OCI-LY7 (cell line): Measurements from ENCODE around the gene IL1RL2.

Experiments
- EZH2phosphoT487 ChIP-seq: fragments of 200-600 bp; sonication (generic); IDR thresholded peaks from 2 replicates; pipeline ENCODE4 v1.6.1; 2018; ENCODE audit warnings: low read depth, borderline replicate concordance, mild to moderate bottlenecking, mixed run types, antibody characterized with exemption, low read length, moderate library complexity, mixed read lengths
- TF ChIP-seq, protein P1 (sequence below): fragments of 200-600 bp; sonication (generic); conservative IDR thresholded peaks from 2 replicates; pipeline ENCODE4 v1.5.1; 2014; ENCODE audit warnings: mild to moderate bottlenecking, antibody characterized with exemption, low read length, moderate library complexity, mixed read lengths

- TF ChIP-seq, protein P1, sequence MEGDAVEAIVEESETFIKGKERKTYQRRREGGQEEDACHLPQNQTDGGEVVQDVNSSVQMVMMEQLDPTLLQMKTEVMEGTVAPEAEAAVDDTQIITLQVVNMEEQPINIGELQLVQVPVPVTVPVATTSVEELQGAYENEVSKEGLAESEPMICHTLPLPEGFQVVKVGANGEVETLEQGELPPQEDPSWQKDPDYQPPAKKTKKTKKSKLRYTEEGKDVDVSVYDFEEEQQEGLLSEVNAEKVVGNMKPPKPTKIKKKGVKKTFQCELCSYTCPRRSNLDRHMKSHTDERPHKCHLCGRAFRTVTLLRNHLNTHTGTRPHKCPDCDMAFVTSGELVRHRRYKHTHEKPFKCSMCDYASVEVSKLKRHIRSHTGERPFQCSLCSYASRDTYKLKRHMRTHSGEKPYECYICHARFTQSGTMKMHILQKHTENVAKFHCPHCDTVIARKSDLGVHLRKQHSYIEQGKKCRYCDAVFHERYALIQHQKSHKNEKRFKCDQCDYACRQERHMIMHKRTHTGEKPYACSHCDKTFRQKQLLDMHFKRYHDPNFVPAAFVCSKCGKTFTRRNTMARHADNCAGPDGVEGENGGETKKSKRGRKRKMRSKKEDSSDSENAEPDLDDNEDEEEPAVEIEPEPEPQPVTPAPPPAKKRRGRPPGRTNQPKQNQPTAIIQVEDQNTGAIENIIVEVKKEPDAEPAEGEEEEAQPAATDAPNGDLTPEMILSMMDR, result no peak
- TF ChIP-seq EZH2phosphoT487, result no peak
These were observed 6.8 kb upstream of the IL1RL2 start for GRCh38 chr2:102179788-102180686.
